HepG2 (cell line): Measurements from ENCODE around the gene PTGDS. TPM values are rescaled to one million over a fixed set of nuclear protein-coding genes. Genes with fewer than 3 reads are reported as not detected.

Source experiments
- ATM ChIP-seq: fragments of 450-650 bp; IDR thresholded peaks from 2 replicates; pipeline ENCODE4 v1.7.1; 2017; ENCODE audit warnings: mild to moderate bottlenecking, borderline replicate concordance
- GATAD2A ChIP-seq: IDR thresholded peaks from 2 replicates; pipeline ENCODE4 v1.6.1; 2016
- HCFC1 ChIP-seq: fragments of 150-350 bp; IDR thresholded peaks from 2 replicates; pipeline ENCODE4 v1.6.1; 2014; ENCODE audit warnings: low read depth, low read length
- HNRNPK ChIP-seq: fragments of 200-400 bp; formaldehyde crosslinking; IDR thresholded peaks from 2 replicates; pipeline ENCODE4 v1.6.1; 2018; ENCODE audit warnings: low read length, low read depth, moderate library complexity, mild to moderate bottlenecking; ENCODE audit not compliant: poor library complexity, severe bottlenecking
- IKZF1 ChIP-seq: fragments of 450-650 bp; IDR thresholded peaks from 2 replicates; pipeline ENCODE4 v1.7.1; 2016
- MIER2 ChIP-seq: IDR thresholded peaks from 2 replicates; pipeline ENCODE4 v1.6.1; 2016; ENCODE audit warnings: missing biosample characterization, missing genetic modification reagents
- ONECUT2 ChIP-seq: sonication (generic); formaldehyde crosslinking; IDR thresholded peaks from 2 replicates; pipeline ENCODE4 v1.4.0; 2020; ENCODE audit warnings: missing genetic modification reagents
- POLR2AphosphoS5 ChIP-seq: IDR thresholded peaks from 2 replicates; pipeline ENCODE4 v1.6.1; 2012; ENCODE audit warnings: low read depth, low read length
- PTBP1 ChIP-seq: fragments of 200-400 bp; formaldehyde crosslinking; IDR thresholded peaks from 2 replicates; pipeline ENCODE4 v1.6.1; 2018; ENCODE audit warnings: low read length, low read depth; ENCODE audit not compliant: poor library complexity, severe bottlenecking
- SALL1 ChIP-seq: sonication (generic); formaldehyde crosslinking; IDR thresholded peaks from 2 replicates; pipeline ENCODE4 v1.8.0; 2022; ENCODE audit warnings: mild to moderate bottlenecking, missing genetic modification reagents
- SATB2 ChIP-seq: sonication (generic); formaldehyde crosslinking; IDR thresholded peaks from 2 replicates; pipeline ENCODE4 v1.5.0; 2020; ENCODE audit warnings: missing genetic modification reagents
- SOX13 ChIP-seq, 3 experiments: fragments of 450-650 bp in 1 of 3; sonication (generic) in 1 of 3; formaldehyde crosslinking in 1 of 3; IDR thresholded peaks in 2 of 3; conservative IDR thresholded peaks in 1 of 3; 2 replicates each; pipeline versions ENCODE4 v1.5.0 to v1.6.1; 2016 to 2020; ENCODE audit warnings: antibody characterized with exemption in 1 of 3, mild to moderate bottlenecking in 1 of 3, missing compliant biosample characterization in 1 of 3, missing genetic modification reagents in 1 of 3, moderate library complexity in 1 of 3
- ZBTB7A ChIP-seq: sonication (generic); formaldehyde crosslinking; IDR thresholded peaks from 2 replicates; pipeline ENCODE4 v1.8.0; 2022; ENCODE audit warnings: mild to moderate bottlenecking, missing genetic modification reagents
- ZNF10 ChIP-seq: sonication (generic); formaldehyde crosslinking; IDR thresholded peaks from 2 replicates; pipeline ENCODE4 v1.4.0; 2020; ENCODE audit warnings: mild to moderate bottlenecking, low read depth, missing genetic modification reagents, borderline replicate concordance
- ZSCAN31 ChIP-seq: sonication (generic); formaldehyde crosslinking; IDR thresholded peaks from 2 replicates; pipeline ENCODE4 v1.5.0; 2020; ENCODE audit warnings: low read depth, mild to moderate bottlenecking, missing genetic modification reagents
- polyA plus RNA-seq, 8 experiments: library from polyadenylated mRNA; depleted of rRNA in 3 of 8; stranded (reverse) in 7 of 8; unstranded in 1 of 8; fragments of >200 nt; fragmentation: Illumina TruSeq in 4 of 8; extraction: Trizol in 4 of 8; gene quantifications; 2 replicates each; pipeline versions ENCODE4 v1.2.1 to v1.2.3, GENCODE V29; 2011 to 2016; ENCODE audit warnings: low read depth in 4 of 8, missing spikeins in 1 of 8, mixed read lengths in 1 of 8; ENCODE audit not compliant: insufficient read depth in 1 of 8
- total RNA-seq, 5 experiments: library from RNA; depleted of rRNA; stranded (reverse); fragments of >200 nt; fragmentation: Illumina TruSeq; extraction: Trizol; gene quantifications; 2 replicates each; pipeline ENCODE4 v1.2.3, GENCODE V29; 2016; ENCODE audit warnings: low read depth in 1 of 5
- TF ChIP-seq, protein P1 (sequence below): sonication (generic); formaldehyde crosslinking; IDR thresholded peaks from 2 replicates; pipeline ENCODE4 v1.5.1; 2020; ENCODE audit warnings: mild to moderate bottlenecking, missing genetic modification reagents, moderate library complexity
- TF ChIP-seq, protein P2 (sequence below): sonication (generic); formaldehyde crosslinking; IDR thresholded peaks from 2 replicates; pipeline ENCODE4 v1.4.0; 2020; ENCODE audit warnings: missing genetic modification reagents
- TF ChIP-seq, protein P3 (sequence below): sonication (generic); formaldehyde crosslinking; IDR thresholded peaks from 2 replicates; pipeline ENCODE4 v1.8.0; 2022; ENCODE audit warnings: mild to moderate bottlenecking, missing genetic modification reagents; ENCODE audit not compliant: insufficient replicate concordance
- TF ChIP-seq, protein P4 (sequence below): sonication (generic); formaldehyde crosslinking; IDR thresholded peaks from 2 replicates; pipeline ENCODE4 v1.5.1; 2020; ENCODE audit warnings: missing genetic modification reagents, mild to moderate bottlenecking, borderline replicate concordance
- TF ChIP-seq, protein P5 (sequence below): sonication (generic); formaldehyde crosslinking; IDR thresholded peaks from 2 replicates; pipeline ENCODE4 v1.4.0; 2020; ENCODE audit warnings: missing genetic modification reagents, mild to moderate bottlenecking, borderline replicate concordance

PTGDS gene
- total and polyA plus RNA-seq, 2 of the 13 experiments (the other 11 are each of a cell fraction or from before 2014, with no cell fraction given), result 0.33 to 0.50 TPM

DNA sequence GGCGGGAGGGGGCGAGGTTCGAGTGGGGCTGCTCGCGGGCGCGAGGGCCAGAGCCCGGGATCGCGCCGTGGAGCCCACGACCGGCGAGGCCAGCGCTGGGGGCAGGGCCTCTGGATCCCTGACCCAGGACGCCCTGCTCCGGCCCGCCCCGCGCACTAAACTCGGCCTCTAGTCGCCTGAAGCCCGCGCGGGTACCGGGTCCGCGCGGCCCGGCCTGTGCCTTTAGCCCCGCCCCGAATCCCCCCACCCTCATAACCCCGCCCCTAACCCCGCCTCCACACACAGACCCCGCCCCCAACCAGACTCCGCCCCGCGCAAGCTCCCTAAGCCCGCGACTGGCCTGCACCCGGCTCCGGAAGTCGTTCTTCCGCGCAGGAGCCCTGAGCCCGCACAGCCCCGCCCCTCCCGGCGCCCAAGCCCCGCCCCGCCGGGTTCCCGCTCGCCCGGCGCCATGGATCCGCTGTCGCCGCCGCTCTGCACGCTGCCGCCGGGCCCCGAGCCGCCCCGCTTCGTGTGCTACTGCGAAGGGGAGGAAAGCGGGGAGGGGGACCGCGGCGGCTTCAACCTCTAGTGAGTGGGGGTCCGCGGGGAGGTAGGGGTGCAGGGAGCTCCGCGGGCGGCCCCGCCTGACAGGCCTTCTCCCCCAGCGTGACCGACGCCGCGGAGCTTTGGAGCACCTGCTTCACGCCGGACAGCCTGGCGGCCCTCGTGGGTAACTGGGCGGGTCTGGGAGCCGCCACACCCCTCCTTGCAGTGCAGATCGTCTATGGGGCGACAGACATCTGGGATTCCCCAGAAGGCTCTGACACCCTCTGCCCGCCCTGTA is 14.9 kb downstream of the PTGDS start, which contains the start of gene PAXX (continued):
- TF ChIP-seq, protein P1, sequence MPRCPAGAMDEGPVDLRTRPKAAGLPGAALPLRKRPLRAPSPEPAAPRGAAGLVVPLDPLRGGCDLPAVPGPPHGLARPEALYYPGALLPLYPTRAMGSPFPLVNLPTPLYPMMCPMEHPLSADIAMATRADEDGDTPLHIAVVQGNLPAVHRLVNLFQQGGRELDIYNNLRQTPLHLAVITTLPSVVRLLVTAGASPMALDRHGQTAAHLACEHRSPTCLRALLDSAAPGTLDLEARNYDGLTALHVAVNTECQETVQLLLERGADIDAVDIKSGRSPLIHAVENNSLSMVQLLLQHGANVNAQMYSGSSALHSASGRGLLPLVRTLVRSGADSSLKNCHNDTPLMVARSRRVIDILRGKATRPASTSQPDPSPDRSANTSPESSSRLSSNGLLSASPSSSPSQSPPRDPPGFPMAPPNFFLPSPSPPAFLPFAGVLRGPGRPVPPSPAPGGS (CRISPR knock-in tag), result peak; percentile 87; the same call in 1 of the 2 replicates
- TF ChIP-seq SATB2 (no peak), ZSCAN31 (CRISPR knock-in tag) (0 out of 2 replicates have a peak, but pooled peaks have one; percentile 19), SALL1 (CRISPR knock-in tag) (peak; percentile 45; the same call in 1 of the 2 replicates), IKZF1 (no peak), HNRNPK (peak; percentile 83), HCFC1 (no peak), PTBP1 (no peak), ATM (no peak), MIER2 (CRISPR knock-in tag) (no peak), ONECUT2 (CRISPR knock-in tag) (no peak), SOX13 (IDR thresholded peaks at IDR 0.05) (no peak), SOX13 (CRISPR knock-in tag; conservative IDR thresholded peaks at IDR 0.05 in 1 of 2, IDR thresholded peaks at IDR 0.05 in 1 of 2) (no peak), GATAD2A (CRISPR knock-in tag) (0 out of 2 replicates have a peak, but pooled peaks have one; percentile 20), ZBTB7A (no peak), POLR2AphosphoS5 (no peak), ZNF10 (CRISPR knock-in tag) (no peak)
- TF ChIP-seq, protein P2, sequence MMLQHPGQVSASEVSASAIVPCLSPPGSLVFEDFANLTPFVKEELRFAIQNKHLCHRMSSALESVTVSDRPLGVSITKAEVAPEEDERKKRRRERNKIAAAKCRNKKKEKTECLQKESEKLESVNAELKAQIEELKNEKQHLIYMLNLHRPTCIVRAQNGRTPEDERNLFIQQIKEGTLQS (CRISPR knock-in tag), result no peak
- TF ChIP-seq, protein P3, sequence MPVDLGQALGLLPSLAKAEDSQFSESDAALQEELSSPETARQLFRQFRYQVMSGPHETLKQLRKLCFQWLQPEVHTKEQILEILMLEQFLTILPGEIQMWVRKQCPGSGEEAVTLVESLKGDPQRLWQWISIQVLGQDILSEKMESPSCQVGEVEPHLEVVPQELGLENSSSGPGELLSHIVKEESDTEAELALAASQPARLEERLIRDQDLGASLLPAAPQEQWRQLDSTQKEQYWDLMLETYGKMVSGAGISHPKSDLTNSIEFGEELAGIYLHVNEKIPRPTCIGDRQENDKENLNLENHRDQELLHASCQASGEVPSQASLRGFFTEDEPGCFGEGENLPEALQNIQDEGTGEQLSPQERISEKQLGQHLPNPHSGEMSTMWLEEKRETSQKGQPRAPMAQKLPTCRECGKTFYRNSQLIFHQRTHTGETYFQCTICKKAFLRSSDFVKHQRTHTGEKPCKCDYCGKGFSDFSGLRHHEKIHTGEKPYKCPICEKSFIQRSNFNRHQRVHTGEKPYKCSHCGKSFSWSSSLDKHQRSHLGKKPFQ (CRISPR knock-in tag), result no peak
- TF ChIP-seq, protein P4, sequence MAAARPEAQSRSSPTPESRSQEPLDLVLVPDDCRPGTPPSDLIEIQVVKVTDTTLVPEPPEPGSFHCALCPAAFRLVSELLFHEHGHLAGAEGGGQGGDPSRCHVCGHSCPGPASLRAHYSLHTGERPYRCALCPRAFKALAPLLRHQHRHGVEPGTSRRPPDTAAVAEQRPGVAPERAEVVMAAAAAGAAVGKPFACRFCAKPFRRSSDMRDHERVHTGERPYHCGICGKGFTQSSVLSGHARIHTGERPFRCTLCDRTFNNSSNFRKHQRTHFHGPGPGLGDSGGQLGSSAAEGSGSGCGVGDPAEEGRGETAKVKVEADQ (CRISPR knock-in tag), result 0 out of 2 replicates have a peak, but pooled peaks have one; percentile 63
- TF ChIP-seq, protein P5, sequence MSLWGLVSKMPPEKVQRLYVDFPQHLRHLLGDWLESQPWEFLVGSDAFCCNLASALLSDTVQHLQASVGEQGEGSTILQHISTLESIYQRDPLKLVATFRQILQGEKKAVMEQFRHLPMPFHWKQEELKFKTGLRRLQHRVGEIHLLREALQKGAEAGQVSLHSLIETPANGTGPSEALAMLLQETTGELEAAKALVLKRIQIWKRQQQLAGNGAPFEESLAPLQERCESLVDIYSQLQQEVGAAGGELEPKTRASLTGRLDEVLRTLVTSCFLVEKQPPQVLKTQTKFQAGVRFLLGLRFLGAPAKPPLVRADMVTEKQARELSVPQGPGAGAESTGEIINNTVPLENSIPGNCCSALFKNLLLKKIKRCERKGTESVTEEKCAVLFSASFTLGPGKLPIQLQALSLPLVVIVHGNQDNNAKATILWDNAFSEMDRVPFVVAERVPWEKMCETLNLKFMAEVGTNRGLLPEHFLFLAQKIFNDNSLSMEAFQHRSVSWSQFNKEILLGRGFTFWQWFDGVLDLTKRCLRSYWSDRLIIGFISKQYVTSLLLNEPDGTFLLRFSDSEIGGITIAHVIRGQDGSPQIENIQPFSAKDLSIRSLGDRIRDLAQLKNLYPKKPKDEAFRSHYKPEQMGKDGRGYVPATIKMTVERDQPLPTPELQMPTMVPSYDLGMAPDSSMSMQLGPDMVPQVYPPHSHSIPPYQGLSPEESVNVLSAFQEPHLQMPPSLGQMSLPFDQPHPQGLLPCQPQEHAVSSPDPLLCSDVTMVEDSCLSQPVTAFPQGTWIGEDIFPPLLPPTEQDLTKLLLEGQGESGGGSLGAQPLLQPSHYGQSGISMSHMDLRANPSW, result no peak
